ENCODE results near the gene CFAP54.
"Not testable (repeated sequence)": the region's sequence is repeated elsewhere in the genome, so short reads cannot be mapped to it uniquely, and the experiment has no call there.

The CFAP54 gene

GRCh38 chr12:96516472-96517430 lies 27.4 kb downstream of the CFAP54 start:
- peak; percentile 91 for DNase-seq

GRCh38 chr12:96520767-96521166 lies 31.4 kb downstream of the CFAP54 start:
- no peak for DNase-seq

GRCh38 chr12:96521895-96522682 lies 32.7 kb downstream of the CFAP54 start:
- DNase-seq = no peak

DNA sequence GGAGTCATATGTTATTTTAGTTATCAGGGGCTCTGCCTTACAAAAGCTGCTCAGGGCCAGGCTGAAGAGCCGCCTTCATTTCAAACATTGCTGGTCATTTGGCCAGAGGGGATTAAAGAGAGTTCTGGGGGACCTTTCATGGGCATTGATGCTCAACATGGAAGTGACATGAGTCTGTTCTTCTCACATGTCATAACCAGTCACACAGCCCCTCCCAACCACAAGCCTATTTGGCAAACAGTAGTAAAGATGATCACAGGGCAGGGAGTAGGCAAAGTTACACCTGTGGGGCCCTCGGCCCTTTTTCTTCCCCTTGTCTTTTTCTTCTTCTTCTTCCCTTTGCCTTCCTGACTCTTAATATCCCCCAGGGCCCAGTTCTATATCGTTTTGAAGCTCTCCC lies 33.3 kb downstream of the CFAP54 start:
- no peak for DNase-seq

GRCh38 chr12:96526110-96526509 lies 36.7 kb downstream of the CFAP54 start:
- DNase-seq = no peak

DNA sequence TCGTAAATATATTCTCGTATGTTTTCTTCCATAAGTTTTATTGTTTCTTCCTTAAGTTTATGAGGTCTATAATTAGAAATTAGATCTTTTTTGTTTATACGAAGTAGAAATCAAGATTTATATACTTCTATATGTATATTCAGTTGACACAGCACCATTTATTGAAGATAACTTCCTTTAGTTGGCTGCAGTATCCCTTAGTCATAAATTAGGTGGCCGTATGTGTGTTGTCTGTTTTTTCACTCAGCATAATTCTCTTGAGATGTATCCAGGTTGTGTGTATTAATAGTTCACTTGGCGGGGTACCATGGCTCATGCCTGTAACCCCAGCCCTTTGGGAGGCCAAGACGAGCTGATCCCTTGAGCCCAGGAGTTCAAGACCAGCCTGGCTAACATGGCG lies 40.5 kb downstream of the CFAP54 start:
- DNase-seq = no peak

- DNase-seq = no peak
Observed at GRCh38 chr12:96534339-96534738, 45.0 kb downstream of the CFAP54 start.

DNA sequence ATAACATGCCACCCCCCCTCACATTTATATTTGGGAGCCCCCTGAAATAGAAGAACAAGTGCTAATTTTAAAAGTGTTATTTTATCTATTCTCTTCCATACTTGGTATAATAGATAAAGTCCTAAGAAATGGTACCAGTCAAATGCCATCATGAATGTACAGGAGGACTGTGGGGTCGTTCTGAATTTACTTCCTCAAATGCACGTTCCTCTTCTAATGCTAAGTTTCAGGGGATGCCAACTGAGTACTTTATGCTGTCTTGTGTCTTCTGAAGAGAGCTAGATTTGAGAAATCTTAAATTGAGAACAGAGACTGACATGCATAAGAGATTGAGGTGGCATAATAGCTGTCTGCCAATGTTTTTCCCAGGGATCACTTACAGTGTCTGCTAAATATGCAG lies 59.0 kb downstream of the CFAP54 start:
- DNase-seq = no peak

DNA sequence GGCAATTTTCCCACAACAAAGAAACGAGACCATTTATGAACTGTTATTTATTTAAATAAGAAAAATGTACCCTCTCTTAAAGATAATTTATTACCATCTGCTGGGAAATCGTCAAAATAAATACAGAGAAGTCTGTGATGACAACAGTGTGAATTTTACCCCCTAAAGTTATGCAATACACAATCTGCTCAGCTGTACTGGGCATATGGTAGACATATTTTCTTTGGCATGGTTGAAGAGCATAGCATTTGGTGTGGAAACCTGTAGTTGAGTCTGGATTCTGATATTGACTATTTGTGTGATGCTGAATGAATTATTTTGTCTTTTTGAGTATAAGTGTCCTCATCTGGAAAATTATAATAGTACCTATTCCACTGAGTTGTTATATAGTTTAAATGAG lies 60.0 kb downstream of the CFAP54 start:
- DNase-seq = no peak

DNA sequence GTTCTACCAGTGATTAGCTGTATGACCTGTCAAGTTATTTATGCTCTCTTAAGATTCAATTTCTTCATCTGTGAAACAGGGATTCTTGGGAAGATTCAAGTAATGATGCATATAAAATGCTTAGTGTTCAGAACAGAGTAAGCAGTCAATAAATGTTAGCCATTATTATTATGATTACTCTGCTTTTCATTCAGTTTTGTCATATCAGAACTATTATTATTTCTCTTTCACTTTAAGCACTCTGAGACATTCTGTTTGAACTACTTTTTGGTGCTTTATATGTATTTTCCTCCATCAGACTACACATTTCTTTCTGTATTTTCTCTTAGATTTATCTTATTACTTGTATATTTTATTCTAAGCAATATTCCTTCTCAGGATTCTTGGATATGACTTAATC lies 81.2 kb downstream of the CFAP54 start:
- DNase-seq = no peak

DNA sequence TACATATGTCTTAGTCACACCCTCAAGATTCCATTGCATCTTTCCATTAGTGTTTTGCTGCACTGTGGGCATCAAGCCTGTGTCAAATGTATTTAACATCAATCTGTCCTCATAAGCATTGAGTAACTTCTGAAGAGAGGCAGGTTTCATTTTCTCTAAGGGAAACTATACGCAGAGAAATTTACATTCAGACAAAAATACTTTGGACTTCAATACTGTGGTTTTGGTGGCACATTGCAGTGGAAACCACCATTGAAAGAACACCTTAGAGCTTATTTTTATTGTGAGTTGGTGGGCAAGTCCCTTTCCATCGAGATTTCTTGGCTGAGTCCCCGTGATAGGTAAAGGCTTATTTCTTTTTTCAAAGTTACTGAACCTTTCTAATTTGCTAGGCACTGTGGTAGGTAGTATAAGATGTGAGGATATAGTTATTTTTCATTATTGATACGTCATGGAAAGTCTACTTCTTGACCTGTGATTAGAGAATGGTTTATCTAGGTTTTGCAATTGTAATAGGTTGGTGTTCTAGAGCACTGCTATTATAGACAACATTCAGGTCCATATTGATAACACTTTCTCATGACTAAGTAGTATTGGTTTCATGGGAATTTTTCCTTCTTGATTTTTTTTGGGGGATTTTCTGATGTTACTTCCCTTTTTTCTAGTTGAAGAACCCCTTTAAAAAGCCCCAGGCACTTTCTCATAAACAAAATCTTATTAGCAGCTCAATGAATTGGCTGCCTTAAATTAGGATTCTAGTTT lies 81.9 kb downstream of the CFAP54 start:
- DNase-seq = no peak

- no peak for DNase-seq
Observed at GRCh38 chr12:96578526-96579125, 89.2 kb downstream of the CFAP54 start.

- no peak for DNase-seq
Observed at GRCh38 chr12:96585977-96586376, 96.6 kb downstream of the CFAP54 start.

- no peak for DNase-seq
Observed at GRCh38 chr12:96587691-96588090, 98.3 kb downstream of the CFAP54 start.

- no peak for DNase-seq
Observed at GRCh38 chr12:96590970-96591369, 101.6 kb downstream of the CFAP54 start.

DNA sequence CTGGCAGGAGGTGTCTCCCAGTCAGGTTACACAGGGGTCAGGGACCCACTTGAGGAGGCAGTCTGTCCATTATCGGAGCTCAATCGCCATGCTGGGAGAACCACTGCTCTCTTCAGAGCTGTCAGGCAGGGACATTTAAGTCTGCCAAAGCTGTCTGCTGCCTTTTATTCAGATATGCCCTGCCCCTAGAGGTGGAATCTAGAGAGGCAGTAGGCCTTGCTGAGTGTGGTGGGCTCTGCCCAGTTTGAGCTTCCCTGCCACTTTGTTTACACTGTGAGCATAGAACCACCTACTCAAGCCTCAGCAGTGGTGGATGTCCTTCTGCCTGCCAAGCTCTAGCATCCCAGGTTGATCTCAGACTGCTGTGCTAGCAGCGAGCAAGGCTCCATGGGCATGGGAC lies 115.0 kb downstream of the CFAP54 start:
- not testable (repeated sequence) for DNase-seq

- no peak for DNase-seq
Observed at GRCh38 chr12:96605684-96606083, 116.3 kb downstream of the CFAP54 start.

DNA sequence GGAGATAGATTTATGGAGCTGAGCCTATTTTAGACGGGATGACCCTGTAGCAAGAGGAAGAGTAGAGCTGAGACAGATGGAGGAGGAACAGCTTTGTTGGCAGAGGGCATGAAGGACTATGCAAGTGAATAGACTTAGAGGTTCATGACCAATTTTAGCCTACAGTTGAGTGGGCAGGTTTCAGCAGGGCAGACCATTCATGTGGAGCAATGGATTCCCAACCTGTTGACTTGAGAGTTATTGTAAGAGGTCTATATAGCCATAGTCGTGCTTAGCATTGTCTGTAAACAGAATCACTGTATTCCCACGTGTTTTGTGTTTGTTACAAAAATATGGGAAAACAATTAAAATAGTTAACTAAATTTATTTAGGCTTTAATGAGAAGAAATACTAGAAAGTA lies 116.8 kb downstream of the CFAP54 start:
- no peak for DNase-seq

DNA sequence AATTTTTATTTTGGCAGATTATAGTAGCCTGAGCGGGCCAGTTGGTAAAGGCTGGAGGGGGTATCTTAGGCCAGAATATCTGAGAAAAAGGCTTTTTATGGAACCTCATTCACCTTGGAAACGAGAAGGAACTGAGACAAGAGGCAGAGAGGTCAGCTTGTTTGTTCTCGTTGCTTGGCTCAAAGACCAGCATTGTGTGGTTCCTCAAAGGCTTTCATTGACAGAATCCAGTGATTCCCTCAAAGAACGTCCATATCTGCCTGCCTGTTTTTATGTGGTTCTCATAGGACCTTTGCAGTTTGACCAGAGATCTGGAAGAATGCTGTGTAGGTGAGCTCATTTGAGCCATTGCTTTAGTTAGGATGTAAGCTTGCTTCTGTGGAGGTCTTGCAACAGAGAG lies 117.3 kb downstream of the CFAP54 start:
- DNase-seq = no peak

GRCh38 chr12:96617178-96617577 lies 127.8 kb downstream of the CFAP54 start:
- no peak for DNase-seq

DNA sequence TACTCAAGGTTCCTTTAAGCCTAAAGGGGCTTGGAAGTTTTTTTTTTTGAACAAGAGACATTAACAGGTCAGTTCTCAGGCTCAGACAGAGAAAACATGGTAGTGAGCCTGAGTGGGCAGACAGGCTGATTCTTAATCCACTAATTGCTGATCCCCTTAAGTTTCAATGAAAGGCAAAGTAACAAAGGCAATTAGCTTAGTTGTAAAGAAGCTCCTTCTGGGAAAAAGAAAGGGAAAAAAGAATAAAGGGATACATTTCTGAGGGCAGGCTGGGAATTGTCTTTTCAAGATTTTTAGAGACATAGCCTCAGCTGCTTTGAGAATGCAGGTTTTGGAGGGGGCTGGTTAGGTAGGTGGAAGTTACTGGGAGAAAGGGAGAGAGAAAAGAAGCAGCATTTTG lies 133.8 kb downstream of the CFAP54 start:
- DNase-seq = no peak

- DNase-seq = no peak
Observed at GRCh38 chr12:96623656-96624217, 134.4 kb downstream of the CFAP54 start.

All from CD4-positive, alpha-beta T cell treated with Interleukin-6 for 4 hours (primary cell).